IMR-90 (cell line): Measurements from ENCODE around the gene PCED1B.

Experiments used
- CTCF ChIP-seq: conservative IDR thresholded peaks from 2 replicates; pipeline ENCODE4 v1.5.1; 2012; ENCODE audit warnings: mild to moderate bottlenecking, low read depth, low read length, improper control_type of control experiment
- RCOR1 ChIP-seq: IDR thresholded peaks from 2 replicates; pipeline ENCODE4 v1.6.1; 2012; ENCODE audit warnings: mild to moderate bottlenecking, low read length, improper control_type of control experiment; ENCODE audit not compliant: insufficient replicate concordance

- no peak for TF ChIP-seq CTCF
- TF ChIP-seq RCOR1: no peak
These were observed 24.8 kb upstream of the PCED1B start for GRCh38 chr12:47054659-47055058.
